Stimulated activated CD4-positive, alpha-beta T cell treated with anti-CD3 and anti-CD28 coated beads, TNF-alpha, amount 100 ng/mL, for 1 hour (primary cell): ENCODE results near the gene ZNF557.

Experiments used
- DNase-seq, 3 donors: peaks; one replicate each; pipeline ENCODE4 v3.0.0-alpha.2; 2020; ENCODE audit warnings: low read depth in 3 of 3, low spot score in 1 of 3

Gene ZNF557

DNA sequence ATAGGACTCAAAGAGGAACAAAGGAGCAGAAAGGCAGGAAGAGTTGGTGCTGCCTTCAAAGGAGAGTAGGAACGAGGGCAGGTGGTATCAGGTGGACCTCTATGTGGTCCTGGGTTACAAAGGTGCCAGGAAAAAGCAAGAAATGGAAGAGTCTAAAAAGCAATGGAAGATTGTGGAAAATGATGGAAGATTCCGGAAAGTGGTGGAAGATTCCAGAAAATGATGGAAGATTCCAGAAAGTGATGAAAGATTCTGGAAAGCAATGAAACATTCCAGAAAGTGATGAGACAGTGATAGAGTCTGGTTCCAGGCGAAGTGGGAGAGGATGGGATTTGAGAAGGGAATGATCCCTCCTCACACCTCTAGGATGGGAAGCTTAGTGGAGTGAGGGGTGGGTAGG, 55.3 kb downstream of the ZNF557 start:
- no peak for DNase-seq

DNA sequence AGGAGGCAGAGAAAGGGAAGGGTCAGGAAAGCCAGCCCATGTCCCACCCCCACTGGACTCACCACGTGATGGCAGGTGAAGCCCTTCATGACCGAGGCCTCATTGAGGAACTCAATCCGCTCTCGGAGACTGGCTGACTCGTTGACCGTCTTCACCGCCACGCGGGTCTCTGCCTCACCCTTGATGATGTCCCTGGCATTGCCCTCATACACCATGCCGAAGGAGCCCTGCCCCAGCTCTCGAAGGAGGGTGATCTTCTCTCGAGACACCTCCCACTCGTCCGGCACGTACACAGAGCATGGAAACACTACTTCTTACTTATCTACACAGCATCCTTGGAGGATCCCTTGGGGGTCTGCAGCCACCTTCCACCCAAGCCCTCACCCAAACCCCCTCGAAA, 55.7 kb downstream of the ZNF557 start:
- DNase-seq: no peak

DNA sequence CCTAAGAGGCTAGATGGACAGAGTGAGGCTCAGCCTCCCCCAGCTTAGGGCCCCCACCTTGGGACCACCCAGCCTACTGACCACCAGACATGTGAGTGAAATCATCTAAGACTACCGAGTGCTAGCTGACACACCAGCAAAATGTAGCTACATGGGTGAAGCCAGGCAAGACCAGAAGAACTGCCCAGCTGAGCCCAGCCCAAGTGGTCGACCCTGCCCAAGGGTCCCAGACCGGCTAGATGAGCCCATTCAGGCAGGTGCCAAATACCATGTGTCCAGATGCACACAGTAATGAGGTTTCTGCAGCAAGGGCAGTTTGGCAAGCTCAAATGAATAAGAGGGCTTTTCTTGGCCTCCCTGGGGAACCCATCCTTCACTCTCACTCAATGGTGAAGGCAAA, 56.6 kb downstream of the ZNF557 start:
- DNase-seq: no peak

DNA sequence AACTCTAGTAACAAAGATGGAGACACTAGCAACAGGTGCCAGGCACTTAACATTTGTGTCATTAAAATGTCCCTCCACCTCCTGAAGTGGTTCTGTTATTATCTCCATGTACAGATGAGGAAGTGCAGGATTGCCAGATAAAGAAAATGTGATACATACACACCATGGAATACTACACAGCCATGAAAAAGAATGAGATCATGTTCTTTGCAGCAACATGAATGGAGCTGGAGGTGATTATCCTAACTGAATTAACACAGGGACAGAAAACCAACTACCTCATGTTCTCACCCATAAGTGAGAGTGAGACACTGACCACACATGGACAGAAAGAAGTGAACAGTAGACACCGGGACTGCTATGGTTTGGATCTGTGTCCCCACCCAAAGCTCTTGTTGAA, 60.5 kb downstream of the ZNF557 start:
- DNase-seq: no peak

DNA sequence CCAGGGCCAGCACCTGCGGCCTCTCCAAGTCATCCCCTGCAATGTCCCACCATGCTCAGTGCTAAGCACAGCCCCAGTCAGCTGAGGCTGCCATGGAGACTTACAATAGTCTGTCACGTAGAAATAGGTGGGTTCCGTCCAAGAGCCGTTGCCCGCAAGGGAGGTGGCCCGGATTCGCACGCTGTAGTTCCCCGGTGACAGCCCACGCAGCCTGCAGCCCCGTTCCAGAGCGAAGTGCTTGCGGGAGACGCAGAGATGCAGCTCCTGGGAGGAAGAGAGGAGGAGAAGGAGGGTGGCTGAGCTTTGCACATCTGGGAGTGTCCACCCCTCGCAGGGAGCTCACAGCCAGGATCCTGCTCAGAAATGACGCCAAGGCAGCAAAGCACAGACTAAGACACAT, 62.6 kb downstream of the ZNF557 start:
- DNase-seq: no peak

DNA sequence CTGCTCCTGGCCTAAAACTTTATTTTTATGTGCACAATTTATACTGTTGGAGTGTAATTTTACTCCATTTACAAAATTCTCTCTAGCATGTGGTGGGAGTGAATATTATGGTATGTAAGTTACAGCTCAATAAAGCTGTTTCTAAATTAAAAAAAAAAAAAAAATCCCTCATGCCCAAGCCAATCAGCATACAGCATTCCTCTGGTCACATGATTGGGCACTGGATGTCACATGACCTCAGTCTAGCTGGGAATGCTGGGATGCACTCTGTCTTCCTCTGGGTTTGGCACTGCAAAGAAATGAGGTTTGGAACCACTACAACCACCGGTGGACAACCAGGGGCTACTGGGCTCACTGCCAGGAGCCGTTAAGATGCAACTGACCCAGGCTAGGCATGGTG, 67.6 kb downstream of the ZNF557 start:
- DNase-seq: no peak
